ENCODE measurements around the gene NCKAP5. TPM values are rescaled to one million over a fixed set of nuclear protein-coding genes. Genes with fewer than 3 reads are reported as not detected.

Gene NCKAP5
- total and polyA plus RNA-seq, 2 of the 13 experiments (the other 11 are each of a cell fraction or from before 2014, with no cell fraction given) = 0.01 TPM; not detected in 1

- TF ChIP-seq PRDM15 (CRISPR knock-in tag; IDR thresholded peaks at IDR 0.05) (no peak), ZNF362 (CRISPR knock-in tag; IDR thresholded peaks at IDR 0.05; ENCODE audit: borderline replicate concordance) (no peak), ZNF432 (CRISPR knock-in tag; IDR thresholded peaks at IDR 0.05; ENCODE audit: borderline replicate concordance) (no peak), NR3C1 (CRISPR knock-in tag; IDR thresholded peaks at IDR 0.05) (no peak), MIER2 (CRISPR knock-in tag; IDR thresholded peaks at IDR 0.05) (no peak)
These were observed 141.5 kb downstream of the NCKAP5 start (continued) for GRCh38 chr2:133426791-133427190.

GRCh38 chr2:133425612-133426011 lies 142.7 kb downstream of the NCKAP5 start:
- Histone ChIP-seq H3K27ac (ENCODE audit: extremely low read length, insufficient read depth, low read length) (no peak overlapping the region), H3K9me3 (ENCODE audit: low read length) (no peaks in the 10 kb centered on the region), H3K27me3 (ENCODE audit: control insufficient read depth in 1 of 2, insufficient read depth in 2 of 2, low read length in 2 of 2) (no peaks in the 10 kb centered on the region), H2AFZ (ENCODE audit: low read length) (no peak overlapping the region), H4K20me1 (ENCODE audit: insufficient read depth, low read length) (no peaks in the 10 kb centered on the region), H3K4me2 (ENCODE audit: low read depth, low read length) (no peak overlapping the region), H3K9ac (ENCODE audit: insufficient read depth, low read depth, low read length) (no peak overlapping the region), H3K79me2 (ENCODE audit: insufficient read depth, low read length) (no peaks in the 10 kb centered on the region), H3K4me3 (replicated peaks in 1 of 3; ENCODE audit: insufficient read depth in 1 of 3, low read depth in 2 of 3, low read length in 3 of 3) (no peak overlapping the region), H3K36me3 (replicated peaks in 1 of 2; ENCODE audit: control insufficient read depth in 1 of 2, insufficient read depth in 2 of 2, low read length in 2 of 2) (no peaks in the 10 kb centered on the region), H3K4me1 (ENCODE audit: insufficient read depth, low read length) (no peaks in the 10 kb centered on the region)
- DNase-seq (ENCODE audit: low spot score) (no peak), FAIRE-seq (no peak), ATAC-seq (no peak)
- no TSS peak for BruUV-seq (replicated peaks)
- intact Hi-C loops (cut with micrococcal nuclease; ENCODE audit: unreplicated experiment) = no loop called here
- 9% methylated on average over 2 of the region's 2 CpGs for WGBS (ENCODE audit: low lambda C conversion rate)
- ChIA-PET CTCF (ENCODE audit: low intra/inter-chr PET ratio, low total read pairs) (no interaction called here), POLR2A (no interaction called here)
- in situ Hi-C loops (cut with HindIII; ENCODE audit: extremely low pct_ligation_motif_present, low pct_unique_long_range_greater_than_20kb) = no loop called here
- TF ChIP-seq ZNF318 (CRISPR knock-in tag; IDR thresholded peaks at IDR 0.05) = no peak

All from HepG2 (cell line).